ENCODE results near the gene GRP.
"Not testable (repeated sequence)": the region's sequence is repeated elsewhere in the genome, so short reads cannot be mapped to it uniquely, and the experiment has no call there.

The GRP gene

GRCh38 chr18:59229701-59230443, 9.9 kb downstream of the GRP start:
- no peak for DNase-seq (ENCODE audit: low spot score)

- DNase-seq (ENCODE audit: low spot score), result no peak
These were observed 11.2 kb downstream of the GRP start for GRCh38 chr18:59231114-59231513.

GRCh38 chr18:59231877-59232276, 11.9 kb downstream of the GRP start:
- no peak for DNase-seq (ENCODE audit: low spot score)

- no peak for DNase-seq (ENCODE audit: low spot score)
These were observed 12.5 kb downstream of the GRP start for GRCh38 chr18:59232309-59233016.

GRCh38 chr18:59233017-59233410, 13.1 kb downstream of the GRP start:
- no peak for DNase-seq (ENCODE audit: low spot score)

GRCh38 chr18:59238385-59238784, 18.4 kb downstream of the GRP start:
- DNase-seq (ENCODE audit: low spot score), result no peak

GRCh38 chr18:59239642-59240041, 19.7 kb downstream of the GRP start:
- no peak for DNase-seq (ENCODE audit: low spot score)

- DNase-seq (ENCODE audit: low spot score), result no peak
These were observed 22.9 kb downstream of the GRP start for GRCh38 chr18:59242906-59243305.

- no peak for DNase-seq (ENCODE audit: low spot score)
These were observed 26.8 kb downstream of the GRP start for GRCh38 chr18:59246796-59247195.

- DNase-seq (ENCODE audit: low spot score), result peak; percentile 73
These were observed 29.3 kb downstream of the GRP start for GRCh38 chr18:59249199-59249774.

GRCh38 chr18:59255491-59255890, 35.5 kb downstream of the GRP start:
- DNase-seq (ENCODE audit: low spot score), result not testable (repeated sequence)

GRCh38 chr18:59261842-59262241, 41.9 kb downstream of the GRP start:
- not testable (repeated sequence) for DNase-seq (ENCODE audit: low spot score)

GRCh38 chr18:59262243-59262642, 42.3 kb downstream of the GRP start:
- DNase-seq (ENCODE audit: low spot score), result not testable (repeated sequence)

- DNase-seq (ENCODE audit: low spot score), result no peak
These were observed 43.7 kb downstream of the GRP start for GRCh38 chr18:59263661-59264060.

- no peak for DNase-seq (ENCODE audit: low spot score)
These were observed 44.2 kb downstream of the GRP start for GRCh38 chr18:59264121-59264571.

GRCh38 chr18:59264651-59265245, 44.8 kb downstream of the GRP start:
- DNase-seq (ENCODE audit: low spot score), result no peak

- DNase-seq (ENCODE audit: low spot score), result no peak
These were observed 45.5 kb downstream of the GRP start for GRCh38 chr18:59265246-59265973.

GRCh38 chr18:59265974-59266369, 46.0 kb downstream of the GRP start:
- DNase-seq (ENCODE audit: low spot score), result no peak

GRCh38 chr18:59266459-59266858, 46.5 kb downstream of the GRP start:
- no peak for DNase-seq (ENCODE audit: low spot score)

- no peak for DNase-seq (ENCODE audit: low spot score)
These were observed 47.0 kb downstream of the GRP start for GRCh38 chr18:59266886-59267502.

GRCh38 chr18:59267503-59268126, 47.7 kb downstream of the GRP start:
- no peak for DNase-seq (ENCODE audit: low spot score)
